Right cardiac atrium (tissue), 5 donors: ENCODE results near the gene LRRC19. TPM values are rescaled to one million over a fixed set of nuclear protein-coding genes. Genes with fewer than 3 reads are reported as not detected.
A peak's percentile ranks its signal among the peaks of the same experiment; 100 is the strongest.

ENCODE experiments used
- ATAC-seq, 2 donors: fragments of 200-7000 bp; cut with Tn5 transposase; one replicate each; pipeline versions ENCODE4 v1.8.0 to v1.9.1; 2020; ENCODE audit warnings: moderate library complexity in 2 of 2, mild to moderate bottlenecking in 1 of 2
- DNase-seq, 3 donors: peaks; one replicate each; pipeline ENCODE4 v3.0.0-alpha.2; 2020
- H3K27ac ChIP-seq: one replicate; pipeline ENCODE4 v1.5.1; 2013; ENCODE audit warnings: mild to moderate bottlenecking, low read length, control low read depth, moderate library complexity
- H3K27me3 ChIP-seq: one replicate; pipeline ENCODE4 v1.6.1; 2013; ENCODE audit not compliant: control insufficient read depth, insufficient read depth
- H3K4me1 ChIP-seq: one replicate; pipeline ENCODE4 v1.6.1; 2013; ENCODE audit warnings: low read length; ENCODE audit not compliant: control insufficient read depth, insufficient read depth
- H3K4me3 ChIP-seq: one replicate; pipeline ENCODE4 v1.5.1; 2013; ENCODE audit warnings: low read length, control low read depth
- H3K9me3 ChIP-seq: one replicate; pipeline ENCODE4 v1.6.1; 2013; ENCODE audit warnings: low read length; ENCODE audit not compliant: control insufficient read depth
- WGBS: extraction: QIAGEN DNeasy Blood & Tissue Kit; methylation state at CpG from one replicate; pipeline ENCODE4 v1.1.7; 2013; 5-methylcytosine and 5-hydroxymethylcytosine counted together
- intact Hi-C, 4 donors: fragments of 100-400 bp; cut with DNase I; formaldehyde crosslinking; loops; one replicate each; pipeline versions ENCODE4 v1.11.0 to v1.14.0; 2022 to 2023
- long read RNA-seq, 4 donors: library from polyadenylated mRNA; unstranded; transcript quantifications; one replicate each; pipeline ENCODE4 v2.0.0, GENCODE V29; 2020 to 2021
- polyA plus RNA-seq: library from polyadenylated mRNA; stranded (reverse); fragments of 200-250 nt; gene quantifications from one replicate; pipeline ENCODE4 v1.2.3, GENCODE V29; 2013
- total RNA-seq, 4 donors: library from RNA; stranded (reverse); fragmentation: NEBNext Ultra II Directional; extraction: Animal tissue kit (Norgen Biotek cat#: 25700); gene quantifications; one replicate each; pipeline ENCODE4 v1.2.1, GENCODE V29; 2021
- donor health status: healthy with polysubstance abuse.
- donor health status: DM: no; HTN: yes; CAD: no.
- donor health status: DM: no; HTN: no; CAD: no.
- donor health status: DM: no; HTN: yes; CAD: no; lungs with severe emphysema.
- donor health status: DM: yes; HTN: yes; CAD: no.

Gene LRRC19
- total RNA-seq, result not detected
- polyA plus RNA-seq, result not detected
- long read RNA-seq, donor 1, result 0 reads
- long read RNA-seq, donor 2, result 0 reads
- long read RNA-seq, donor 3, result 0 reads
- long read RNA-seq, donor 4, result 0 reads

- H3K27ac ChIP-seq, result no peak within 1 kb of the TSS
- ATAC-seq (no peak), DNase-seq (no peak)
- 97% methylated on average over 3 of the region's 3 CpGs for WGBS
- intact Hi-C loops, result no loop called here
- H3K27me3 ChIP-seq, result no peaks in the 10 kb centered on the region
- no peaks in the 10 kb centered on the region for H3K9me3 ChIP-seq
- no peak within 1 kb of the TSS for H3K4me3 ChIP-seq
- no peaks in the 10 kb centered on the region for H3K4me1 ChIP-seq
Measured at GRCh38 chr9:27005491-27005890, at the start of gene LRRC19. Gene LRRC19 (minus strand): TSS chr9:27005672. CDS start chr9:26999694, 5,978 bp downstream.

GRCh38 chr9:27054841-27055240 is 49.4 kb upstream of the LRRC19 start:
- no peak overlapping the region for H3K27ac ChIP-seq
- no peaks in the 10 kb centered on the region for H3K9me3 ChIP-seq
- intact Hi-C loops, result no loop called here
- no peaks in the 10 kb centered on the region for H3K27me3 ChIP-seq
- DNase-seq (no peak), ATAC-seq (no peak)
- no peak overlapping the region for H3K4me3 ChIP-seq
- no peaks in the 10 kb centered on the region for H3K4me1 ChIP-seq

GRCh38 chr9:27054125-27054524 is 48.7 kb upstream of the LRRC19 start:
- DNase-seq (no peak), ATAC-seq (no peak)
- intact Hi-C loops, result no loop called here
- 91% methylated on average over 1 of the region's 1 CpG for WGBS
- Histone ChIP-seq H3K27me3 (no peaks in the 10 kb centered on the region), H3K9me3 (no peaks in the 10 kb centered on the region), H3K4me3 (no peak overlapping the region), H3K27ac (no peak overlapping the region), H3K4me1 (no peaks in the 10 kb centered on the region)

- 36% methylated on average over 6 of the region's 6 CpGs for WGBS
- DNase-seq (no peak), ATAC-seq (peak; percentile 82 to 90)
- Histone ChIP-seq H3K4me3 (no peak overlapping the region), H3K4me1 (no peaks in the 10 kb centered on the region), H3K27me3 (no peaks in the 10 kb centered on the region), H3K9me3 (no peaks in the 10 kb centered on the region), H3K27ac (no peak overlapping the region)
- intact Hi-C loops, result no loop called here
Measured at GRCh38 chr9:27053369-27054022, 48.0 kb upstream of the LRRC19 start.

GRCh38 chr9:27047136-27047535 is 41.7 kb upstream of the LRRC19 start:
- Histone ChIP-seq H3K4me3 (no peak overlapping the region), H3K9me3 (no peaks in the 10 kb centered on the region), H3K27ac (no peak overlapping the region), H3K4me1 (no peaks in the 10 kb centered on the region), H3K27me3 (no peaks in the 10 kb centered on the region)
- no peak for ATAC-seq
- no peak for DNase-seq
- 64% methylated on average over 4 of the region's 4 CpGs for WGBS
- intact Hi-C loops, result no loop called here

GRCh38 chr9:27043176-27043575 is 37.7 kb upstream of the LRRC19 start:
- Histone ChIP-seq H3K4me1 (no peaks in the 10 kb centered on the region), H3K27ac (no peak overlapping the region), H3K4me3 (no peak overlapping the region), H3K9me3 (no peaks in the 10 kb centered on the region), H3K27me3 (no peaks in the 10 kb centered on the region)
- DNase-seq, result no peak
- intact Hi-C loops, result no loop called here
- no peak for ATAC-seq
- 100% methylated on average over 2 of the region's 2 CpGs for WGBS

- intact Hi-C loops, result no loop called here
- Histone ChIP-seq H3K4me3 (no peak overlapping the region), H3K27me3 (no peaks in the 10 kb centered on the region), H3K4me1 (no peaks in the 10 kb centered on the region), H3K27ac (no peak overlapping the region), H3K9me3 (no peaks in the 10 kb centered on the region)
- ATAC-seq (no peak), DNase-seq (no peak)
- 57% methylated on average over 1 of the region's 1 CpG for WGBS
Measured at GRCh38 chr9:27042476-27042875, 37.0 kb upstream of the LRRC19 start.

GRCh38 chr9:27041746-27042145 is 36.3 kb upstream of the LRRC19 start:
- Histone ChIP-seq H3K27ac (no peak overlapping the region), H3K27me3 (no peaks in the 10 kb centered on the region), H3K4me1 (no peaks in the 10 kb centered on the region), H3K9me3 (no peaks in the 10 kb centered on the region), H3K4me3 (no peak overlapping the region)
- ATAC-seq (no peak), DNase-seq (no peak)
- intact Hi-C loops, result no loop called here

- Histone ChIP-seq H3K27ac (no peak overlapping the region), H3K4me3 (no peak overlapping the region), H3K27me3 (no peaks in the 10 kb centered on the region), H3K4me1 (no peaks in the 10 kb centered on the region), H3K9me3 (no peaks in the 10 kb centered on the region)
- WGBS, result 95% methylated on average over 2 of the region's 2 CpGs
- intact Hi-C loops, result loop anchor here in 2 of 4 donors (10.0 kb wide), 2 partner anchors 157 to 177 kb away; no protein-coding TSS in a partner anchor
- DNase-seq, result no peak
- ATAC-seq, result no peak
Measured at GRCh38 chr9:27037499-27037898, 32.0 kb upstream of the LRRC19 start.

- Histone ChIP-seq H3K4me1 (no peaks in the 10 kb centered on the region), H3K9me3 (no peaks in the 10 kb centered on the region), H3K27me3 (no peaks in the 10 kb centered on the region), H3K27ac (no peak overlapping the region), H3K4me3 (no peak overlapping the region)
- intact Hi-C loops, result loop anchor here (5.0 to 10.0 kb wide), 4 partner anchors 161 to 248 kb away; no protein-coding TSS in a partner anchor
- ATAC-seq (peak; percentile 52 to 78), DNase-seq (peak in 2 of 3 donors; percentile 43 to 49)
- WGBS, result 2% methylated on average over 4 of the region's 4 CpGs
Measured at GRCh38 chr9:27033815-27034403, 28.4 kb upstream of the LRRC19 start.

- Histone ChIP-seq H3K9me3 (no peaks in the 10 kb centered on the region), H3K27ac (no peak overlapping the region), H3K4me1 (no peaks in the 10 kb centered on the region), H3K4me3 (no peak overlapping the region), H3K27me3 (no peaks in the 10 kb centered on the region)
- ATAC-seq (no peak), DNase-seq (peak in 2 of 3 donors; percentile 25 to 35)
- 86% methylated on average over 7 of the region's 7 CpGs for WGBS
- intact Hi-C loops, result no loop called here
Measured at GRCh38 chr9:27029186-27029585, 23.7 kb upstream of the LRRC19 start.
